Large intestine (tissue), 3 donors: ENCODE results near the gene DTNB. TPM values are rescaled to one million over a fixed set of nuclear protein-coding genes. Genes with fewer than 3 reads are reported as not detected.

Source experiments
- DNase-seq, 2 donors: peaks; one replicate each; pipeline versions ENCODE4 v3.0.0 to v3.0.0-alpha.2; 2013
- H3K27ac ChIP-seq: one replicate; pipeline ENCODE4 v1.5.1; 2013; ENCODE audit warnings: low read length
- H3K27me3 ChIP-seq: 2 replicates; pipeline ENCODE4 v1.6.1; 2013; ENCODE audit warnings: low read length; ENCODE audit not compliant: control insufficient read depth, insufficient read depth
- H3K36me3 ChIP-seq: 2 replicates; pipeline ENCODE4 v1.6.1; 2013; ENCODE audit warnings: low read length; ENCODE audit not compliant: control insufficient read depth, insufficient read depth
- H3K4me1 ChIP-seq: one replicate; pipeline ENCODE4 v1.6.1; 2013; ENCODE audit warnings: low read length; ENCODE audit not compliant: control insufficient read depth, insufficient read depth
- H3K4me3 ChIP-seq: one replicate; pipeline ENCODE4 v1.5.1; 2013; ENCODE audit warnings: low read length
- H3K9me3 ChIP-seq: one replicate; pipeline ENCODE4 v1.6.1; 2013; ENCODE audit warnings: mild to moderate bottlenecking, low read depth, low read length, moderate library complexity; ENCODE audit not compliant: control insufficient read depth
- WGBS: methylation state at CpG from one replicate; pipeline ENCODE4 v1.1.5; 2013; ENCODE audit warnings: low lambda C conversion rate; ENCODE audit not compliant: insufficient coverage; 5-methylcytosine and 5-hydroxymethylcytosine counted together
- polyA plus RNA-seq: library from polyadenylated mRNA; unstranded; fragments of 120-200 nt; gene quantifications from one replicate; pipeline ENCODE4 v1.2.1, GENCODE V29; 2013

DTNB gene
- polyA plus RNA-seq, 1 donor = 6.8 TPM

GRCh38 chr2:25430556-25430955 is 242.8 kb downstream of the DTNB start:
- Histone ChIP-seq H3K9me3 (no peaks in the 10 kb centered on the region), H3K27me3 (no peaks in the 10 kb centered on the region), H3K4me3 (no peak overlapping the region), H3K4me1 (no peaks in the 10 kb centered on the region), H3K36me3 (no peaks in the 10 kb centered on the region), H3K27ac (no peak overlapping the region)
- DNase-seq = no peak
- 100% methylated on average over 5 of the region's 7 CpGs for WGBS

GRCh38 chr2:25426326-25426725 is 247.1 kb downstream of the DTNB start:
- no peak for DNase-seq
- Histone ChIP-seq H3K9me3 (no peaks in the 10 kb centered on the region), H3K4me1 (peaks cover 10% of the 10 kb centered on the region), H3K27ac (no peak overlapping the region), H3K27me3 (no peaks in the 10 kb centered on the region), H3K36me3 (no peaks in the 10 kb centered on the region), H3K4me3 (no peak overlapping the region)
- WGBS = no CpG with 5 or more reads among the region's 3 CpGs

GRCh38 chr2:25424426-25425028 is 248.8 kb downstream of the DTNB start:
- H3K9me3 ChIP-seq = no peaks in the 10 kb centered on the region
- no peak overlapping the region for H3K27ac ChIP-seq
- no peak overlapping the region for H3K4me3 ChIP-seq
- H3K4me1 ChIP-seq = peaks cover 20% of the 10 kb centered on the region
- DNase-seq = no peak
- WGBS = no CpG with 5 or more reads among the region's 6 CpGs
- no peaks in the 10 kb centered on the region for H3K27me3 ChIP-seq
- no peaks in the 10 kb centered on the region for H3K36me3 ChIP-seq

GRCh38 chr2:25421820-25422411 is 251.5 kb downstream of the DTNB start:
- Histone ChIP-seq H3K4me1 (peaks cover 20% of the 10 kb centered on the region), H3K27me3 (no peaks in the 10 kb centered on the region), H3K9me3 (no peaks in the 10 kb centered on the region), H3K27ac (peak overlapping the region; percentile 53), H3K4me3 (no peak overlapping the region), H3K36me3 (no peaks in the 10 kb centered on the region)
- no CpG with 5 or more reads among the region's 3 CpGs for WGBS
- peak; percentile 26 to 65 for DNase-seq

- H3K27ac ChIP-seq = peak overlapping the region; percentile 53
Measured at GRCh38 chr2:25421289-25421688, 252.1 kb downstream of the DTNB start.

GRCh38 chr2:25420820-25421237 is 252.5 kb downstream of the DTNB start:
- Histone ChIP-seq H3K27me3 (no peaks in the 10 kb centered on the region), H3K27ac (peak overlapping the region; percentile 53), H3K4me1 (peaks cover 20% of the 10 kb centered on the region), H3K4me3 (no peak overlapping the region), H3K36me3 (no peaks in the 10 kb centered on the region), H3K9me3 (no peaks in the 10 kb centered on the region)
- DNase-seq = peak in 1 of 2 donors; percentile 16
- 17% methylated on average over 1 of the region's 2 CpGs for WGBS

More at GRCh38 chr2:25421289-25421688, 252.1 kb downstream of the DTNB start:
- H3K27me3 ChIP-seq = no peaks in the 10 kb centered on the region
- no peak overlapping the region for H3K4me3 ChIP-seq
- H3K36me3 ChIP-seq = no peaks in the 10 kb centered on the region
- H3K4me1 ChIP-seq = peaks cover 20% of the 10 kb centered on the region
- DNase-seq = peak; percentile 12 to 26
- no CpG with 5 or more reads among the region's 6 CpGs for WGBS
- no peaks in the 10 kb centered on the region for H3K9me3 ChIP-seq

GRCh38 chr2:25419678-25420242 is 253.6 kb downstream of the DTNB start:
- Histone ChIP-seq H3K36me3 (no peaks in the 10 kb centered on the region), H3K4me3 (no peak overlapping the region), H3K4me1 (peaks cover 20% of the 10 kb centered on the region), H3K27me3 (no peaks in the 10 kb centered on the region), H3K27ac (no peak overlapping the region), H3K9me3 (no peaks in the 10 kb centered on the region)
- no peak for DNase-seq
- WGBS = 100% methylated on average over 1 of the region's 10 CpGs

GRCh38 chr2:25418944-25419677 is 254.3 kb downstream of the DTNB start:
- no peak for DNase-seq
- Histone ChIP-seq H3K36me3 (no peaks in the 10 kb centered on the region), H3K4me1 (peaks cover 20% of the 10 kb centered on the region), H3K9me3 (no peaks in the 10 kb centered on the region), H3K4me3 (no peak overlapping the region), H3K27ac (no peak overlapping the region), H3K27me3 (no peaks in the 10 kb centered on the region)
- WGBS = 53% methylated on average over 2 of the region's 13 CpGs

GRCh38 chr2:25417715-25418369 is 255.5 kb downstream of the DTNB start:
- H3K27ac ChIP-seq = no peak overlapping the region
- no peak overlapping the region for H3K4me3 ChIP-seq
- no peak for DNase-seq
- 100% methylated on average over 3 of the region's 6 CpGs for WGBS
- no peaks in the 10 kb centered on the region for H3K36me3 ChIP-seq
- H3K4me1 ChIP-seq = peaks cover 20% of the 10 kb centered on the region
- no peaks in the 10 kb centered on the region for H3K27me3 ChIP-seq
- H3K9me3 ChIP-seq = no peaks in the 10 kb centered on the region

GRCh38 chr2:25416674-25417073 is 256.7 kb downstream of the DTNB start:
- no peak for DNase-seq
- Histone ChIP-seq H3K4me3 (no peak overlapping the region), H3K36me3 (no peaks in the 10 kb centered on the region), H3K27ac (no peak overlapping the region), H3K4me1 (peaks cover 13% of the 10 kb centered on the region), H3K27me3 (no peaks in the 10 kb centered on the region), H3K9me3 (no peaks in the 10 kb centered on the region)
- WGBS = 80% methylated on average over 1 of the region's 3 CpGs
